CD4-positive, alpha-beta memory T cell (primary cell): ENCODE results near the gene NDUFAF8. TPM values are rescaled to one million over a fixed set of nuclear protein-coding genes. Genes with fewer than 3 reads are reported as not detected.

Source experiments
- CTCF ChIA-PET: fragments of 350-600 bp; sonication (Branson Sonifier 250); formaldehyde crosslinking; loops from one replicate; lab custom pipeline; 2021; ENCODE audit warnings: inconsistent platforms; ENCODE audit not compliant: partially characterized antibody; lab: Charles Lee
- POLR2A ChIA-PET: fragments of 350-600 bp; sonication (Branson Sonifier 250); formaldehyde crosslinking; loops from one replicate; lab custom pipeline; 2021; ENCODE audit not compliant: partially characterized antibody; lab: Charles Lee
- DNase-seq, 5 donors: peaks; one replicate each; pipeline versions ENCODE4 v3.0.0 to v3.0.0-alpha.2; 2020 to 2022; ENCODE audit warnings: mixed read lengths in 1 of 5
- H3K27ac ChIP-seq: one replicate; pipeline ENCODE4 v1.7.0; 2013; ENCODE audit warnings: low read depth, low read length
- H3K27me3 ChIP-seq: 2 replicates; pipeline ENCODE4 v1.7.0; 2013; ENCODE audit warnings: mild to moderate bottlenecking, low read length, moderate library complexity; ENCODE audit not compliant: insufficient read depth
- H3K36me3 ChIP-seq: 2 replicates; pipeline ENCODE4 v1.7.0; 2013; ENCODE audit warnings: mild to moderate bottlenecking, low read length, moderate library complexity; ENCODE audit not compliant: insufficient read depth
- H3K4me1 ChIP-seq: 2 replicates; pipeline ENCODE4 v1.7.0; 2013; ENCODE audit warnings: mild to moderate bottlenecking, low read length, moderate library complexity; ENCODE audit not compliant: insufficient read depth
- H3K4me3 ChIP-seq, 2 donors: one replicate each; pipeline ENCODE4 v1.7.0; 2013; ENCODE audit warnings: low read length in 2 of 2, mild to moderate bottlenecking in 1 of 2
- H3K9me3 ChIP-seq, 2 donors: one replicate each; pipeline ENCODE4 v1.7.0; 2013; ENCODE audit warnings: low read length in 2 of 2, control low read depth in 1 of 2; ENCODE audit not compliant: control insufficient read depth in 1 of 2
- H3K27ac Mint-ChIP-seq, 7 donors: one replicate each; pipeline ENCODE4 v1.8.0; 2020 to 2021; ENCODE audit warnings: mixed read lengths in 7 of 7, mild to moderate bottlenecking in 6 of 7, inconsistent platforms in 3 of 7, moderate library complexity in 3 of 7
- H3K27me3 Mint-ChIP-seq, 2 donors: one replicate each; pipeline ENCODE4 v1.8.0; 2020 to 2021; ENCODE audit warnings: mixed read lengths in 2 of 2
- H3K36me3 Mint-ChIP-seq, 2 donors: one replicate each; pipeline ENCODE4 v1.8.0; 2020 to 2021; ENCODE audit warnings: mixed read lengths in 2 of 2, inconsistent platforms in 1 of 2, mild to moderate bottlenecking in 1 of 2
- H3K4me1 Mint-ChIP-seq, 4 donors: one replicate each; pipeline ENCODE4 v1.8.0; 2020 to 2021; ENCODE audit warnings: mixed read lengths in 4 of 4, mild to moderate bottlenecking in 1 of 4
- H3K4me3 Mint-ChIP-seq, 8 donors: one replicate each; pipeline ENCODE4 v1.8.0; 2020 to 2021; ENCODE audit warnings: mixed read lengths in 8 of 8, mild to moderate bottlenecking in 7 of 8, moderate library complexity in 6 of 8, inconsistent platforms in 3 of 8
- H3K9me3 Mint-ChIP-seq, 8 donors: one replicate each; pipeline ENCODE4 v1.8.0; 2020 to 2021; ENCODE audit warnings: mixed read lengths in 8 of 8, mild to moderate bottlenecking in 5 of 8, inconsistent platforms in 3 of 8, moderate library complexity in 1 of 8
- intact Hi-C: fragments of 100-400 bp; cut with micrococcal nuclease; formaldehyde crosslinking; loops from one replicate; pipeline ENCODE4 v1.15.1; 2023
- polyA plus RNA-seq, 2 donors: library from polyadenylated mRNA; unstranded; fragments of 300-500 nt; fragmentation: Illumina TruSeq; gene quantifications; one replicate each; pipeline ENCODE4 v1.2.3, GENCODE V29; 2021
- total RNA-seq, 2 experiments: library from RNA; stranded (reverse); gene quantifications; one replicate each; pipeline ENCODE4 v1.2.3, GENCODE V29; 2021

Gene NDUFAF8
- total and polyA plus RNA-seq, 4 experiments from 2014 or later, result 40.1 to 78.6 (median 54.8) TPM

DNA sequence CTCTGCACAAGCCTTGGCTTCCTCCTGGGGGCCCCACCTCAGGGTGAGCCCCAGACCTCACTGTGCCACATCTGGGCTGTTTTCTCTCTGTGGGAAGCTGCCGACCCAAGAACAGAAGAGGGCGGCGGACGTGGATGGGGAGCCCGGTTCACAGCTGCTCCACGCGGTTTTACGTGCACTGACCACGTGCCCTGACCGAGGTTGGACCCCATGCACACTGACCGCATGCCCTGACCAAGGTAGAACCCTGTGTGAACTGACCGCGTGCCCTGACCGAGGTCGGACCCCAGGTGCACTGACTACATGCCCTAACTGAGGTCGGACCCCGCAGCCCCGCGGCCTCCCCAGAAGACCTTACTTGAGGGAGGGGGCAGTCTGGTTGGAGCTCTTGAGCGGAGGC lies 36.0 kb upstream of the NDUFAF8 start:
- H3K27ac ChIP-seq, result no peak overlapping the region
- H3K36me3 ChIP-seq, result no peaks in the 10 kb centered on the region
- ChIA-PET POLR2A (no interaction called here), CTCF (no interaction called here)
- H3K4me3 ChIP-seq, result no peak overlapping the region
- no peaks in the 10 kb centered on the region for H3K9me3 ChIP-seq
- Mint-ChIP-seq H3K27me3 (no peaks in the 10 kb centered on the region), H3K4me1 (no peaks in the 10 kb centered on the region), H3K9me3 (no peaks in the 10 kb centered on the region), H3K27ac (no peak overlapping the region), H3K36me3 (no peaks in the 10 kb centered on the region), H3K4me3 (no peak overlapping the region)
- H3K27me3 ChIP-seq, result no peaks in the 10 kb centered on the region
- H3K4me1 ChIP-seq, result no peaks in the 10 kb centered on the region
- DNase-seq, result no peak
- intact Hi-C loops, result no loop called here

GRCh38 chr17:81204578-81204977 lies 34.5 kb upstream of the NDUFAF8 start:
- no peak for DNase-seq
- POLR2A ChIA-PET, result no interaction called here
- Histone ChIP-seq H3K4me3 (no peak overlapping the region), H3K9me3 (no peaks in the 10 kb centered on the region), H3K27me3 (no peaks in the 10 kb centered on the region), H3K4me1 (no peaks in the 10 kb centered on the region), H3K36me3 (no peaks in the 10 kb centered on the region), H3K27ac (no peak overlapping the region)
- H3K27me3 Mint-ChIP-seq, result no peaks in the 10 kb centered on the region
- intact Hi-C loops, result no loop called here
- H3K4me3 Mint-ChIP-seq, result no peak overlapping the region
- H3K27ac Mint-ChIP-seq, result no peak overlapping the region
- no peaks in the 10 kb centered on the region for H3K9me3 Mint-ChIP-seq
- CTCF ChIA-PET, result no interaction called here
- H3K4me1 Mint-ChIP-seq, result no peaks in the 10 kb centered on the region
- no peaks in the 10 kb centered on the region for H3K36me3 Mint-ChIP-seq

DNA sequence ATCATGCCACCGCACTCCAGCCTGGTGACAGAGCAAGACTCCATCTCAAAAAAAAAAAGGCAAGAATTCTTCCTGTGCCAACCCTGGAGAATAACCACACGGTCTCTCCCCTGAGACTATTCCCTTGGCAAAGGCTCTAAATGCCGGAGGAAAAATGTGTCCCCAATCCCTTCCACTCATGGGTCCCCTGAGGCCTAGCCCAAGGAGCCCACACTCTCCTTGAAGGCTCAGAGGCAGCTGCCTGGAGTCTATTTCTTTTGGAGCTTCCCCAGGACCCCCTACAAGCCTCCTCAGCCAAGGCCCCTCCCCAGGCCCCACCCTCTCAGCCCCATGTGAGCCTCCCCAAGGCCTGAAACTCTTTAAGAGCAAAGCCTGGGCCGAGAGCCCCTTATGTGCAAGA lies 33.0 kb upstream of the NDUFAF8 start:
- Mint-ChIP-seq H3K4me1 (no peaks in the 10 kb centered on the region), H3K9me3 (no peaks in the 10 kb centered on the region), H3K27ac (no peak overlapping the region), H3K4me3 (no peak overlapping the region), H3K27me3 (no peaks in the 10 kb centered on the region), H3K36me3 (no peaks in the 10 kb centered on the region)
- no peak for DNase-seq
- H3K27ac ChIP-seq, result no peak overlapping the region
- ChIA-PET POLR2A (no interaction called here), CTCF (interaction anchor here (1.5 kb wide), 1 partner anchor 64 kb away, joined by 3 read pairs; no protein-coding TSS in a partner anchor)
- H3K4me3 ChIP-seq, result no peak overlapping the region
- no peaks in the 10 kb centered on the region for H3K4me1 ChIP-seq
- no peaks in the 10 kb centered on the region for H3K9me3 ChIP-seq
- H3K27me3 ChIP-seq, result no peaks in the 10 kb centered on the region
- intact Hi-C loops, result no loop called here
- no peaks in the 10 kb centered on the region for H3K36me3 ChIP-seq

DNA sequence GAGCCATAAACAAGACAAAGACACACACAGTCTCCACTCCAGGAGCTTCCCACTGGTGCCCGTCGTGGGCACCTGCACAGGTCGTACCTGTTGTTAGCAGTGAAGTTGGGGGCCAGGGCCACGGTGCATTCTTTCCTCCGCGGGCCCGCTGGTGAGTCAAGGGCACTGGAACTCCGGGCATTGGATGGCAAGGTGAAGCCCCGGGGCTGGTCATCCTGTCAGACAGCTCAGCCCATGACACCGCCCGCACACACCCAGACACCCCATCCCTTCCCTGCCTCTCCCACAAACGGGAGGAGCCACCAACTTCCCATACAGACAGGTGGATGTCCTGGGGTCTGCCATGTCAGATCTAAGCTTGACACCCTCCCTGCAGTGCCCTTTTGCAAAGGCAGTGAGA lies 32.5 kb upstream of the NDUFAF8 start:
- CTCF ChIA-PET, result interaction anchor here (1.5 kb wide), 1 partner anchor 65 kb away, joined by 3 read pairs; no protein-coding TSS in a partner anchor
- no peaks in the 10 kb centered on the region for H3K9me3 ChIP-seq

DNA sequence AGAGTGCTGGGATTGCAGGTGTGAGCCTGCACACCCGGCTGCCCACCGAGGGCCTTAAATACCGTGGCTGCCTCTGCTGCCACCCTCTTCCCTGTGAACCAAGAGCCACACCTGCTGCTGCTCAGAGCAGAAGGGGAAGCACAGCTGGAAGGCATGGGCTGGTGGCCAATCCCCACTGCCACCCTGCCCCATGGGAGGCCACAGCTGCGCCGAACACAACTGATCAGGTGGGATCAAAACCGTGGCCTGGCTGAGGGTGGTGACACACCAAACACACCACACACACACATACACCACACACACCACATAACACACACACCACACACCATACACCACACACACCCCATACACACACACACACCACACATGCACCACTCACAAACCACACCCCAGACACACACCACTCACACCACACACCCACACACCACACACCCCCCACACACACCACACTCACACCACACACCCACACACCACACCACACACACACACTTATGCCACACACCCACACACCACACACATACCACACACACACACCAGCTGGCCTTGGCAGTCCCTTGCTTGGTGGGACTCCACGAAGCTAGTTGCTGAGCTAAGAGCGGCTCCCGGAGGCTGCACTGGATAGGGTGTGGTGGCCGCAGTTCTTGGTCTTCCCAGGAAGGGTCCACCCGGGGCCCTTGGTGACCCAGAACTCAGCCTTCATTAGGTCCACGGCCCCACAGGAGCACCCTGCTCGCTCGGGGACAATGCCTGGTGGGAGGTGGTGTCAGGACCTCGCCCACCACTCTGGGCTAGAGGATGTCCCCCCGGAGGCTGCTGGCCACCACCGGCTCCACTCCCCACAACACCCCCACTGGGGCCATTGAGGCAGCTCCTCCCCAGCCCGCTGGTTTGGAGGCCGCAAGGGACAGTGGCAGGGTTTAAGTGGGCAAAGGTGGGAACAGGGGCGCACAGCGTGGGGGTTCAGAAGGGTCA lies 31.2 kb upstream of the NDUFAF8 start:
- H3K4me1 Mint-ChIP-seq, result peaks cover 0 to 2% (median 0%) of the 10 kb centered on the region in 4 donors
- no peaks in the 10 kb centered on the region for H3K36me3 Mint-ChIP-seq
- DNase-seq, result no peak
- no peak overlapping the region for H3K27ac ChIP-seq
- no peaks in the 10 kb centered on the region for H3K9me3 Mint-ChIP-seq
- intact Hi-C loops, result no loop called here
- peak overlapping the region in 1 of 7 donors; percentile 83 for H3K27ac Mint-ChIP-seq
- ChIA-PET POLR2A (no interaction called here), CTCF (interaction anchor here (1.5 kb wide), 1 partner anchor 66 kb away, joined by 3 read pairs; no protein-coding TSS in a partner anchor)
- no peaks in the 10 kb centered on the region for H3K27me3 ChIP-seq
- no peaks in the 10 kb centered on the region for H3K36me3 ChIP-seq
- H3K9me3 ChIP-seq, result no peaks in the 10 kb centered on the region
- H3K4me3 Mint-ChIP-seq, result no peak overlapping the region
- no peaks in the 10 kb centered on the region for H3K4me1 ChIP-seq
- H3K4me3 ChIP-seq, result no peak overlapping the region
- no peaks in the 10 kb centered on the region for H3K27me3 Mint-ChIP-seq

More for the DNA sequence above, 32.5 kb upstream of the NDUFAF8 start:
- Mint-ChIP-seq H3K27ac (no peak overlapping the region), H3K9me3 (no peaks in the 10 kb centered on the region), H3K36me3 (no peaks in the 10 kb centered on the region), H3K4me1 (no peaks in the 10 kb centered on the region), H3K27me3 (no peaks in the 10 kb centered on the region), H3K4me3 (no peak overlapping the region)
- POLR2A ChIA-PET, result no interaction called here
- intact Hi-C loops, result no loop called here
- Histone ChIP-seq H3K36me3 (no peaks in the 10 kb centered on the region), H3K4me3 (no peak overlapping the region), H3K27ac (no peak overlapping the region), H3K27me3 (no peaks in the 10 kb centered on the region), H3K4me1 (no peaks in the 10 kb centered on the region)
- DNase-seq, result no peak

GRCh38 chr17:81208651-81209050 lies 30.5 kb upstream of the NDUFAF8 start:
- Histone ChIP-seq H3K36me3 (no peaks in the 10 kb centered on the region), H3K4me1 (no peaks in the 10 kb centered on the region), H3K27ac (no peak overlapping the region), H3K27me3 (no peaks in the 10 kb centered on the region), H3K9me3 (no peaks in the 10 kb centered on the region), H3K4me3 (no peak overlapping the region)
- Mint-ChIP-seq H3K9me3 (no peaks in the 10 kb centered on the region), H3K27me3 (no peaks in the 10 kb centered on the region), H3K36me3 (no peaks in the 10 kb centered on the region), H3K4me1 (peaks cover 0 to 2% (median 0%) of the 10 kb centered on the region in 4 donors), H3K27ac (no peak overlapping the region), H3K4me3 (no peak overlapping the region)
- POLR2A ChIA-PET, result no interaction called here
- DNase-seq, result no peak
- CTCF ChIA-PET, result no interaction called here
- intact Hi-C loops, result no loop called here

DNA sequence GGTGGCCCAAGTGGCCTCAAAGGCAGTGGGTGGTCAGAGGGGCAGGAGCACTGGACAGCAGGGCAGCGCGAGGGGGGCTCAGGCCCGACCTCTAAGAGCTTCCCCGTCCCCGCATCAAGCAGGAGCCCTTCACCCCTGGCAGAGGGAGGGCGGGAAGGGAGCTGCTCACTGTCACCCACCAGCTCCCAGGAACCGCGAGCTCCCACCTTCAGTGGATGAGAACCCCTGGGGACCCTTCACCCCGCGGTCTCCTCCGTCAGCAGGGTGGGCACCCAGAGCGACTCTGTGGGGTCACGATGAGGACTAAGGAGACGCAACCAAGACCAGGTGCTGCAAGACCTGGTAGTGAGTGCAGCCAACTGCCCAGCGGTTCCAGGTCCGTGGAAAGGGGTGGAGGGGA lies 30.0 kb upstream of the NDUFAF8 start:
- Histone ChIP-seq H3K4me3 (no peak overlapping the region), H3K27ac (no peak overlapping the region), H3K27me3 (no peaks in the 10 kb centered on the region), H3K36me3 (no peaks in the 10 kb centered on the region), H3K4me1 (no peaks in the 10 kb centered on the region), H3K9me3 (no peaks in the 10 kb centered on the region)
- ChIA-PET POLR2A (interaction anchor here (0.6 kb wide), 1 partner anchor 1801 kb away, joined by 3 read pairs; no protein-coding TSS in a partner anchor), CTCF (no interaction called here)
- Mint-ChIP-seq H3K4me3 (no peak overlapping the region), H3K27me3 (no peaks in the 10 kb centered on the region), H3K4me1 (peaks cover 0 to 2% (median 0%) of the 10 kb centered on the region in 4 donors), H3K36me3 (no peaks in the 10 kb centered on the region), H3K27ac (no peak overlapping the region), H3K9me3 (no peaks in the 10 kb centered on the region)
- no peak for DNase-seq
- intact Hi-C loops, result no loop called here
